Esophagus muscularis mucosa (tissue), 4 donors: ENCODE data around the gene PPP1R10. TPM values are rescaled to one million over a fixed set of nuclear protein-coding genes. Genes with fewer than 3 reads are reported as not detected.

Experiments used
- DNase-seq: peaks from one replicate; pipeline ENCODE4 v3.0.0-alpha.2; 2017; ENCODE audit errors: extremely low spot score
- H3K27ac ChIP-seq, 4 donors: fragments of 200-600 bp; sonication (generic); replicated peaks in 1 of 4; 1 replicate in 3 of 4; 2 replicates in 1 of 4; pipeline ENCODE4 v1.5.1; 2016 to 2019; ENCODE audit warnings: mild to moderate bottlenecking in 1 of 4
- H3K27me3 ChIP-seq, 4 donors: fragments of 200-600 bp; sonication (generic); one replicate each; pipeline versions ENCODE4 v1.5.1 to v1.6.0; 2016 to 2019
- H3K36me3 ChIP-seq, 4 donors: fragments of 200-600 bp; sonication (generic); one replicate each; pipeline ENCODE4 v1.5.1; 2016 to 2019
- H3K4me1 ChIP-seq, 4 donors: fragments of 200-600 bp; sonication (generic); one replicate each; pipeline ENCODE4 v1.5.1; 2016 to 2019
- H3K4me3 ChIP-seq, 4 donors: fragments of 200-600 bp; sonication (generic); 1 replicate in 2 of 4; 2 replicates in 2 of 4; pipeline ENCODE4 v1.5.1; 2016 to 2019; ENCODE audit warnings: mild to moderate bottlenecking in 4 of 4, moderate library complexity in 1 of 4
- H3K9me3 ChIP-seq, 4 donors: fragments of 200-600 bp; sonication (generic); 1 replicate in 3 of 4; 2 replicates in 1 of 4; pipeline ENCODE4 v1.5.1; 2016 to 2019
- CTCF ChIP-seq, 3 experiments: fragments of 200-600 bp in 2 of 3; fragments of 450-650 bp in 1 of 3; sonication (generic) in 2 of 3; IDR thresholded peaks; one replicate each; pipeline ENCODE4 v1.5.1; 2017 to 2019; ENCODE audit warnings: antibody characterized with exemption in 3 of 3, mild to moderate bottlenecking in 2 of 3, moderate library complexity in 1 of 3
- EP300 ChIP-seq: sonication (generic); formaldehyde crosslinking; IDR thresholded peaks from one replicate; pipeline ENCODE4 v1.6.1; 2017; ENCODE audit warnings: antibody characterized with exemption
- POLR2A ChIP-seq: fragments of 450-650 bp; IDR thresholded peaks from one replicate; pipeline ENCODE4 v1.6.1; 2017; ENCODE audit warnings: antibody characterized with exemption, moderate library complexity, mild to moderate bottlenecking, low read depth
- POLR2AphosphoS5 ChIP-seq, 2 donors: sonication (generic); formaldehyde crosslinking; IDR thresholded peaks; one replicate each; pipeline ENCODE4 v1.6.1; 2017; ENCODE audit warnings: antibody characterized with exemption in 2 of 2
- WGBS: methylation state at CpG from one replicate; pipeline ENCODE4 v1.1.5; 2018; 5-methylcytosine and 5-hydroxymethylcytosine counted together
- intact Hi-C: fragments of 100-400 bp; cut with DNase I; formaldehyde crosslinking; loops from one replicate; pipeline ENCODE4 v1.15.1; 2023
- total RNA-seq, 4 donors: library from RNA; depleted of rRNA; stranded (reverse); fragments of >200 nt; gene quantifications; one replicate each; pipeline versions ENCODE4 v1.1.0 to v1.2.1, GENCODE V29; 2016

The PPP1R10 gene
- total RNA-seq, 4 donors from 2014 or later: 24.5 to 53.6 (median 37.9) TPM

- H3K27me3 ChIP-seq: no peaks in the 10 kb centered on the region
- no peak for DNase-seq
- H3K4me3 ChIP-seq: peak overlapping the region; percentile 68 to 91 (median 76)
- TF ChIP-seq POLR2AphosphoS5 (IDR thresholded peaks at IDR 0.05) (peak in 1 of 2 donors; percentile 69), EP300 (no peak), CTCF (IDR thresholded peaks at IDR 0.05) (no peak), POLR2A (peak; percentile 31)
- intact Hi-C loops: loop anchor here (2.0 kb wide), 1 partner anchor 105 kb away; the partner anchor contains the start of gene TUBB
- H3K36me3 ChIP-seq: peaks cover 19 to 38% (median 28%) of the 10 kb centered on the region in 4 donors
- H3K4me1 ChIP-seq: peaks cover 46 to 56% (median 52%) of the 10 kb centered on the region in 4 donors
- WGBS: 0% methylated on average over 10 of the region's 10 CpGs
- peak overlapping the region; percentile 90 to 98 (median 96) for H3K27ac ChIP-seq
- no peaks in the 10 kb centered on the region for H3K9me3 ChIP-seq
These were observed 859 bp downstream of the PPP1R10 start for GRCh38 chr6:30615958-30616810.

GRCh38 chr6:30615219-30615957 lies 1.7 kb downstream of the PPP1R10 start:
- DNase-seq: no peak
- no peak for TF ChIP-seq CTCF (IDR thresholded peaks at IDR 0.05)
- Histone ChIP-seq H3K4me3 (peak overlapping the region; percentile 68 to 91 (median 76)), H3K27me3 (no peaks in the 10 kb centered on the region), H3K36me3 (peaks cover 11 to 30% (median 20%) of the 10 kb centered on the region in 4 donors), H3K9me3 (no peaks in the 10 kb centered on the region), H3K27ac (peak overlapping the region; percentile 90 to 98 (median 96)), H3K4me1 (peaks cover 54 to 62% (median 59%) of the 10 kb centered on the region in 4 donors)
- intact Hi-C loops: no loop called here
- under 1% methylated on average over 10 of the region's 10 CpGs for WGBS

- 0% methylated on average over 6 of the region's 6 CpGs for WGBS
- H3K9me3 ChIP-seq: no peaks in the 10 kb centered on the region
- peak; percentile 95 for DNase-seq
- H3K27ac ChIP-seq: peak overlapping the region; percentile 90 to 98 (median 96)
- no peaks in the 10 kb centered on the region for H3K27me3 ChIP-seq
- H3K4me3 ChIP-seq: peak overlapping the region; percentile 68 to 91 (median 76)
- peaks cover 8 to 24% (median 14%) of the 10 kb centered on the region in 4 donors for H3K36me3 ChIP-seq
- TF ChIP-seq POLR2AphosphoS5 (IDR thresholded peaks at IDR 0.05) (peak in 1 of 2 donors; percentile 99), CTCF (IDR thresholded peaks at IDR 0.05) (peak in 1 of 3 experiments; percentile 11), EP300 (no peak), POLR2A (no peak)
- intact Hi-C loops: loop anchor here (5.0 kb wide), 1 partner anchor 133 kb away; no protein-coding TSS in a partner anchor
- H3K4me1 ChIP-seq: peaks cover 59 to 68% (median 64%) of the 10 kb centered on the region in 4 donors
These were observed 2.2 kb downstream of the PPP1R10 start for GRCh38 chr6:30614843-30615218.

- H3K27ac ChIP-seq: peak overlapping the region; percentile 90 to 98 (median 96)
- 25% methylated on average over 8 of the region's 8 CpGs for WGBS
These were observed 2.8 kb downstream of the PPP1R10 start for GRCh38 chr6:30614044-30614842.

More at GRCh38 chr6:30614044-30614842, 2.8 kb downstream of the PPP1R10 start:
- H3K36me3 ChIP-seq: peaks cover 8 to 19% (median 13%) of the 10 kb centered on the region in 4 donors
- no peaks in the 10 kb centered on the region for H3K27me3 ChIP-seq
- no peaks in the 10 kb centered on the region for H3K9me3 ChIP-seq
- peaks cover 64 to 68% (median 65%) of the 10 kb centered on the region in 4 donors for H3K4me1 ChIP-seq
- intact Hi-C loops: loop anchor here (5.0 kb wide), 1 partner anchor 132 kb away; no protein-coding TSS in a partner anchor
- TF ChIP-seq POLR2A (no peak), CTCF (IDR thresholded peaks at IDR 0.05) (no peak), EP300 (no peak), POLR2AphosphoS5 (IDR thresholded peaks at IDR 0.05) (no peak)
- no peak for DNase-seq
- H3K4me3 ChIP-seq: peak overlapping the region; percentile 68 to 91 (median 76)
